HG02938 (cell line): Measurements from ENCODE around the gene ZFP92.

Experiments
- ATAC-seq: cut with Tn5 transposase; IDR thresholded peaks from one replicate; pipeline ENCODE4 v1.9.1; 2021; ENCODE audit warnings: mild to moderate bottlenecking, moderate library complexity; ENCODE audit not compliant: unreplicated experiment

Gene ZFP92

DNA sequence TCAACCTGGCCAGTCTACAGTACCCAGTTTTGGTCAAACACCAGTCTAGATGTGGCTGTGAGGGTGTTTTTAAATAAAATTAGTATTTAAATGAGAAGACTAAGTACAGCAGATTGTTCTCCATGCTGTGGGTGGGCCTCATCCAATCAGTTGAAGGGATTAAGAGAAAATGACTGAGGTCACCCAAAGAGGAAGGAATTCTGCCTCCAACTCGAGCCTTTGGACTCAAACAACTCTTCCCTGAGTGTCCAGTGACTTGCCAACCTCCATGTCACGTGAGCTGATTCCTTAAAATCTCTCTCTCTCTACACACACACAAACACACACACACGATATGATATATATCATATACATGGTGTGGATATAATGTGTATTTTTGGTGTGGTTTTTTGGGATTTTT, 24.6 kb downstream of the ZFP92 start:
- ATAC-seq: no peak

DNA sequence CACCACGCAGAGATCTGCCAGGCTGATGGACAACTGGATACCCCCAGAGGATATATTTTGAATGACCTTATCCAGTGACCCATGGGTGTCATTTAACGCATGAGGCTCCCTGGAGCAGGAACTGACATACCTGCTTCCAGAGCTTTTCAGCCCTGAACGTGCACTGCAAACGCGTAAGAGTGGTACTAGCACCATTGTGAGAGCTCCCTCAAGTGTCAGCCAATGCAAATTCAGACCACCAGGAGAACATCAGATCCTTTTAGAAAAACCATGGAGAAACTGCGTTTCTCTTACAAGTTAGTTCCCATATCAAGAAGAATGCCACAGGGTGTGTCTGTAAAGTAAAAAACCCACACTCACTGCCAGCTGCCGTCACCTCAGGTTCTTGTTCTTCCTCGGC, 27.3 kb downstream of the ZFP92 start:
- ATAC-seq: no peak

- no peak for ATAC-seq
Measured at GRCh38 chrX:153439977-153440376, 28.7 kb downstream of the ZFP92 start.

GRCh38 chrX:153440556-153441135, 29.4 kb downstream of the ZFP92 start:
- ATAC-seq: no peak

DNA sequence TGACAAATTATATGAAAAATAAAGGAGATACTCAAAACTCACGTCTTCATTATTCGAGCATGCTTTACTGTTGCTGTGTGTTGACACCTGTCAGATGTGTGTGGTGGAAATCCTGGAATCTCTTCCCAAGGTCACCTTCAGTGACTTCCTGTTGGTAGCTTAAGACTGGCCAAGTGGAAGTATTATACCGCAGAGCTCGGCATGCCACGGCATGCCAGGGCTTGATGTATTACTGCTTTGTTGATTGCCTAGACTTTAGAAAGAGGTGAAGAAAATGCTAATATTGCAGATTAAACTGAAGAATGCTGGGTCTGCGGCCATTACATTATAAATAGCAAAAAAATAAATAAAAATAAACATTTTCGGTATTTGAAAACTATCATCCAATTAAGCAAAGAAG, 30.0 kb downstream of the ZFP92 start:
- ATAC-seq: no peak

DNA sequence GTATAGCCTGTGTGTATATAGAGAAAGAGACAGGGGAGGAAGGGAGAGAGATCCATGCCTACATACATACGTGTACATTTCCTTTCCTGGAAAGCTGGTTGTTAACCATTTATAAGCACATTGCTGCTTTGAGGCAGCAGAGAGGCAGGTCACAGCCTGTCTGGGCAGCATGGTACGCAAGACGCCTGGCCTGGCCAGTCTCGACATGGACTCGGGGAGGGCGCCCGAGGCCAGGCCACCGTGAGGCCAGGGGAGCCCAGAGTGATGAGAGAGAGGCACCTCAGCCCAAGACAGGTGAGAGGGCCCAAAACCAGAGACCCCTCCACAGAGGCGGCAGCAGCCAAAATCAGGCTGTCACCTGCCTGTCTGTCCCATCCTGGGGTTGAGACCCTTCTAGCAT, 30.7 kb downstream of the ZFP92 start:
- ATAC-seq: no peak

GRCh38 chrX:153442463-153442862, 31.2 kb downstream of the ZFP92 start:
- ATAC-seq: no peak

DNA sequence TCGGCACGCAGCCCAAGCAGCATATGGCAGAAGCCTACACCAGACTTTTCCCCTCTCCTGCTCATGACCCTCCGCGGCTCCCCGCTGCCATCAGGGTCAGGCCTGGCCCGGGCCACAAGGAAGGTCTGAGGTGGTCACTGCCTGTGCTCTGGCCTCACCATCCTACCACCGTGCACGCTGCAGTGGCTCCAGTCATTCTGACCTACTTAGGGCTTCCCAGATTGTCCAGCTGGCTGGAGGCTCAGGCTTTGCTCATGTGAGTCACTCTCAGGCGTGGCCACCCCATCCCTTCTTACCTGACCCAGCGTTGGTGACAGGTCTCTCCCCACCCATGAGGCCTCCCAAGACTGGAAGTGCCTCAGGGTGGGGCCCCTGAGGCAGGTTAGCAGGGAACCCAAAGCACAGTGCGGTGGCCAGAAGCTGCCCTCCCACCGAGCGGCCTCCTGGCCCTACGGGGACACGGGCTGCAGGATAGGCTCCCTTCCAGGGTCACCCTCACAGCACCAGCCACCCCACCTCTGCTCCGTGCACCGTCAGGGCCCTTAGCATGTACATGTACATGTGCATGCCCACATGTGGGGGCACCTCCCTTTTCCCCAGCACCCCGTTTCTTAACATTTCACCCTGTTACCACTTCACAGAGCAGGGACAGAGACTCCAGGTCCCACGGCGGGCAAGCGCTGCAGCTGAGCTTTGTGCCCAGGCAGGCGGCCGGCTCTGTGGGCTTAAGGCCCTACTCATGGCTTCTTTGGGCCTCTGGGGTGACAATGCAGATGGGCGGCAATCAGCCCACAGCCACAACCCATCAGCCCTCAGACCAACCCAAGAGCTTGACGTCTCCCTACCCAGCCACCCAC, 32.4 kb downstream of the ZFP92 start:
- ATAC-seq: no peak

DNA sequence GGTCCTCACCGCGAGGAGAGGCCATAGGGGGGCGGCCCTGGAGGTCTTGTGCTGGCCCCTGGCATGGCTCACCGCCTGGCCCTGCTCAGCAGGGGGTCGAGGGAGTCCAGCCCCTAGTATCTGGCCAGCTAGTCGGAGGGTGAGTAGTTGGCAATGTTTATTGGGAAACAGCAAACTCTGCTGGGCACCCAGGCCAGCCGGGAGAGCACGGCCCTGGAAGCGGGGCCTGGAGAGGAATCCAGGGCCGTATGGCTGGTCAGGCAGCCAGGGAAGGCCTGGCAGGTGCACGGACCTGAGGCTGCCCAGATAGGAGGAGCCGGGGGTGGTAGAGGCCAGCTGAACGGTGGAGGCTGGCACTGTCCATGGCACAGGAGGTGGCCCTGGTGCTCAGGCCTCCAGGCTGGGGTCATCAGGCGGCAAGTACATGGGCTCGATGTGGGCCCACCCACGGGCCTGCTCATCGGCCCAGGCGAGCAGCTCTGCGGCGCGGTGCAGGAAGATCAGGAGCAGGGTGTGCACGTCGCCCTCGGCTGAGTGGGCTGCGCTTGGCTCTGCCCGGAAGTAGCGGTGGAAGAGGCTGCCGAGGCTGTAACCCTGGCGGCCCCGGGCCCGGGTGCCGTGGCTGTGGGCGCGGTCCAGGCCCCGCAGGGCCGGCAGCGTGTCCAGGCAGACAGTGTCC, 33.2 kb downstream of the ZFP92 start:
- ATAC-seq: no peak

DNA sequence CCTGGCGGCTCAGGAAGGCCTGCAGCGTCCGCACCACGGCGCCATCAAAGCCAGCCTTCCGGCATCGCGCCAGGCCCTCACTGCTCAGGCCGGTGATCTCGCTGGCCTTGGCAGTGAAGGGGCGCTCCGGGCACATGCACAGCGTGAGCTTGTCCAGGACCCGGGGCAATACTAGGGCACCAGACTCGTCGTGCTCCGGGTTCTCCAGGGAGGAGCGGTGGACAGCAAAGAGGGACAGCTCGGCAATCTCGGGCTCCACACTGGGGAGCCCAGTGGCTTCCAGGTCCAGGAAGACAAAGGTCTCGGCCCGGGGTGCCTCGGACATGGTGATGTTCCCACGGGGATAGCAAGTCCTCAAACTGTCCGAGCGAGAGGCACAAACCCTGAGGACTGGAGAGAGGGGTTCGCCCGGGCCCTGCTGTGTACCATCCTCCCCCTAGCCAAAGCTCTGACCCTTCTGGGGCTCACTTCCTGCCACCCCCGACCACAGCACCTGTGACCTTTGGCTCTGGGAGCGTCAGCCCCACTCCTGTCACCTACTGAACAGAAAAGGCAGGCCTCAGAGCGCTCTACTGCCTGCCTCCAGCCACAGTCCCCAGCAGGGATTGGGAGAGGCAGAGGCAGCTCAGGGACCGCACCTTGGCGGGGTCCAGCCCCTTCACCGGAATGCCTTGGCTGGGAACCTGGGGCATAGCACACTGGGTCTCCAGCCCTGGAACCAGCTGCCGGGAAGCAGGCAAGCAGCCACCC, 34.0 kb downstream of the ZFP92 start:
- no peak for ATAC-seq

DNA sequence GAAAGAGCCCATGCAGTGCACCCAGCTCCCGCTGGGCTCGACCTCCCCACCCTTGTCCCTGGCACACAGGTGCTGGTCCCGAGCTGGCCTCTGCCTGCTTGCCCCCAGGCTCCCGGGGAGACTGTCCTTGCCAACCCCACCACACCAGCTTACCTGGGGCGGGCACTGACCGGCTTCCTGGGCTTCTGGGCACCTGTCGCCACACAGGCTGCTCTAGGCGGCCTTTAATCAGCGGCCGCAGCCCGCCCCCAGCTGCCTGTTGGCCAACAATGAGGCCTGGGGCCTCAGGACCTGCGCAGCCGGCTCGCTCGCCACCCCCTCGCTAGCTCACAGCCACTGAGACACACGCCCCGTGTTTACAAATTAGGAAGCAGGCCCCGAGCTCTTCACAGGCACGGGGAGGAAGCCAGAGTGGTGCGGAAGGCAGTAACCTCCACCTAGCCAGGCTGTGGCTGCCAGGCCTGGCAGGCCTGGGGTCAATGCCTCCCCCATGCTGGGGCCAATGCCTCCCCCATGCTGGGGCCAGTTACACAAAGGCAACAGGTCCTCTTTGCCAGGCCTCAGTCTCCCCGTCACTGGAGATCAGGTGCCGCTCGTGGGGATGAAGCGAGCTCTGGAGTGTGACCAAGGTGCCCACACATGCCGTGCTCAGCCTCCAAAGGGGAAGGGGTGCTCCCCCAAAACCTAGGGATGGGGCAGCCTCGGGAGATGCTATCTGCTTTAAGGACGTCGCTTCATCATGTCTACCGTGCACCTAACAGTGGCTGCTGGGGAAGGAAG, 34.8 kb downstream of the ZFP92 start, which contains the start of gene TREX2:
TSS of gene TREX2 (minus strand) at position 201 of the 780 bp plus-strand sequence. CDS start 626 bp downstream, outside the sequence.
- no peak for ATAC-seq

DNA sequence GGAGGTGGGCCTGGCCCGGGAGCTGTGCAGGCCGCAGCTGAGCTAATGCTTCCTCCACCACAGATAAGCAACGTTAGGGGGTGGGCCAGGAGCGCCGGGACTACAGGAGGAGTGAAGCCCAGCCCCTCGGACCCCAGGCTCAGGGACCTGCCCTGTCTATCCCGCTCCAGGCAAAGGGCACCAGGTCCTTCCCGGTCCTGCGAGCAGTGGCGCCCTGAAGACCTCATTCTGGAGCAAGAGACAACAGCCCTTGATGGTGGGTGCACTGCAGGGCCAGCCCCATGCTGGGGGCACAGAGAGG, 35.3 kb downstream of the ZFP92 start:
- ATAC-seq: no peak

- no peak for ATAC-seq
Measured at GRCh38 chrX:153446950-153447580, 35.8 kb downstream of the ZFP92 start.

DNA sequence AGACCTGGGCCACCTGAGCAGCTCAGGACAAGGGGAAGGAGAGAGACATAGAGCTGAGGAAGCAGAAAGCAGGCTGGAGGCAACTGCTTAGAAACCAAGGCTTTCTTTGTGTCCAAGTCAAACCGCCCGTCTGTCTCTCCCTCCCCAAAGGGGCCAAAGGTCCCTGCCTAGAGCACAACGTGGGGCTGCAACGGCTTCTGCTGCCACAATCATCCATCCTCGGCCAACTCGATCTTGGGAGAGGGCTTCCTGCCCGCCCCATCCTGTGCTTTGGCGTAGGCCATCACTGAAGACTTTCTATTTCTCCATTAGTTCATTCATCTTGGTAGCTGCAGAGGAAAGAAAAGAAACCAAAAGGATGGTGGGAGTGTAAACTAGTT, 36.3 kb downstream of the ZFP92 start:
- ATAC-seq: no peak

GRCh38 chrX:153448556-153449367, 37.5 kb downstream of the ZFP92 start:
- ATAC-seq: no peak

- ATAC-seq: no peak
Measured at GRCh38 chrX:153449368-153450113, 38.3 kb downstream of the ZFP92 start.

DNA sequence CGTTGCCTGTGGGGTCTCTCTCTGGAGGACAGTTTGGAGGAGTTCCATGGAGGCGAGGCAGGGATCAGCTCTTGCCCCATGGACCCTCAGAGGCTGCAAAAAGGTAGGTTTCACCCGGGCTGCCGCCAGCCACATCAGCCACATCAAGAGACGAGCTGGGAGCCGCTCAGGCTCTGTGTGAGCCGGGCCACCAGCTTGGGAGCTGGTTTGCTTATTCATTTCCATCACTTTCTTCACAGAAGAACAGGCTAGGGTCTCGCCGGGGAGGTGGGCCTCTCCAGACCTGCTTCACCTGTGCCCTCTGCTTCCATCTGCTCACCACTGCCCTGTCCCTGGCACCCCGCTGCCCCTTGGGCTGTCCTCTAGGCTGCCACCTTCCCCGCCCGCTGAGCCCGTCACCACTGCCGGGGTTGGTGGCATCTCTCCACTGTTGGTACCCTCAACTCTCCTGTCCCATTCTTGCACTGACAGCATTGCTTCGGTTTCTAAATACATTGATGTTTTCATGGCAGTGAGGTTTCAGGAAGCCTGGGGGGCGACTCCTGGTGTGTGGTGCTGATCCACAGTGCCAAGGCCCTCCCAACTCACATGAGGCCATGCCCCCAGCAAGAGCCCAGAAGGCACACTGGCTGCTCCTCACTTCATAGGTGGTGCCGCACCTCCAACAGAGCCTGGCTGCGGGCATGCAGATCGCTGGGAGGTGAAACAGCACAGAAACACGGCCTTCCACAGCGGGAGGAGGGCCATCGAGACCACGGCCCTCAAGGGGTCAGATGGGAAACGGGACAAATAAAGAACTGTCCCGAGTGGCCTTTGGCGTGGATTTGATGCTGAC, 39.1 kb downstream of the ZFP92 start:
- no peak for ATAC-seq

DNA sequence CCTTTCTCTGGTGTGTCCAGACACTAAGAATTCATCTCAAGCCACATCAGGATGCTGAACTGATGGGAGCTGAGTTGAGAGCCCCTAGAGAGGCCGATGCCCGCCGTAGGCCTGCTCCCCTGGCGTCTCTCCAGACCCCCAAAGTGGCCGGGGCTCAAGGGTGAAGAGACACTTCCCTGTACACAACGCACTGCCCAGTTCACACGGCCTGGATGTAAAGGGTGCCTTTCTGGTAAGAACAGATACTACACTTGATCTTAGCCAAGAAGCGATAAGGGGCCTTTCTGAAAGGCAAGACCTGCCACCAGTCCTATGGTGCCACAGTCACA, 39.6 kb downstream of the ZFP92 start:
- ATAC-seq: no peak
